Measurements from ENCODE around the gene MUC5AC. TPM values are rescaled to one million over a fixed set of nuclear protein-coding genes. Genes with fewer than 3 reads are reported as not detected.

Gene MUC5AC
- total RNA-seq, 2 donors from 2014 or later: not detected

DNA sequence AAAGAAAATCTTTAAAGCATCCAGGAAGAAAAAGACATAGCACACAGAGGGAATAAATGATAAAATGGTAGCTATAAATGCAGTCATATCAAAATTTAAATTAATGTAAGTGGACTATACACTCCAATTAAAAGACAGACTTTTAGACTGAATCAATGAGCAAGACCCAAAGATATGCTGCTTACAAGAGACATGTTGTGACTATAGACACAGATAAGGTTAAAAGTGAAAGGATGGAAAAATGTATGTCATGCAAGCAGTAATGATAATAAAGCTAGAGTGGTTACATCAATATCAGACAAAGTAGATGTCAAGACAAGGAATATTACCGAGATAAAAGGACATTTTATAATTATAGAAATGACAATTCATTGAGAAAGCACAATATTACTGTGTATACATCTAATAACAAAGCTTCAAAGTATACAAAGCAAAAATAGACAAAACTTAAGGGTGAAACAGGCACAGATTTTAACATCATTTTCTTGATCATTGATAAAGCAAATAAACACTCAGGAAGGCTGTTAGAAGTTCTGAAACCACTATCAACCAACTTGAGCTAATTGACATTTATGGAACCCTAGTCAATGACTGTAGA, 22.8 kb upstream of the MUC5AC start:
- TF ChIP-seq, protein P1, sequence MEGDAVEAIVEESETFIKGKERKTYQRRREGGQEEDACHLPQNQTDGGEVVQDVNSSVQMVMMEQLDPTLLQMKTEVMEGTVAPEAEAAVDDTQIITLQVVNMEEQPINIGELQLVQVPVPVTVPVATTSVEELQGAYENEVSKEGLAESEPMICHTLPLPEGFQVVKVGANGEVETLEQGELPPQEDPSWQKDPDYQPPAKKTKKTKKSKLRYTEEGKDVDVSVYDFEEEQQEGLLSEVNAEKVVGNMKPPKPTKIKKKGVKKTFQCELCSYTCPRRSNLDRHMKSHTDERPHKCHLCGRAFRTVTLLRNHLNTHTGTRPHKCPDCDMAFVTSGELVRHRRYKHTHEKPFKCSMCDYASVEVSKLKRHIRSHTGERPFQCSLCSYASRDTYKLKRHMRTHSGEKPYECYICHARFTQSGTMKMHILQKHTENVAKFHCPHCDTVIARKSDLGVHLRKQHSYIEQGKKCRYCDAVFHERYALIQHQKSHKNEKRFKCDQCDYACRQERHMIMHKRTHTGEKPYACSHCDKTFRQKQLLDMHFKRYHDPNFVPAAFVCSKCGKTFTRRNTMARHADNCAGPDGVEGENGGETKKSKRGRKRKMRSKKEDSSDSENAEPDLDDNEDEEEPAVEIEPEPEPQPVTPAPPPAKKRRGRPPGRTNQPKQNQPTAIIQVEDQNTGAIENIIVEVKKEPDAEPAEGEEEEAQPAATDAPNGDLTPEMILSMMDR (IDR thresholded peaks at IDR 0.05): no peak

DNA sequence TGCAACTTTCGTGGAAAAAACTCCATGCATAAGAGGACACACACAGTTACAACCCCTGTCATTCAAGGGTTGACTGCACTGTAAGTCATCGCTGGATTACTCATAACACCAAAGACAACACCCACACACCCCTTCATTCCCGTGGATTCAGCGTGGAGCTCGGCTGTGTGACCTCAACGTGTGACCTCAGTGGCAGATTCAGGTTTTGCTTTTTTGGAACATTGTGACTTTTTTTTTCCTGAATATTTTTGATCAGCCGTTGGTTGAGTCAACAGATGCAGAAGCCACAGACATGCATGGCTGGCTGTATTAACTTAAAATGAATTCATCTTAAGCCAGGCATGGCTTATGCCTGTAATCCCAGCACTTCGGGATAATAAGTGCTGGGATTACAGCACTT, 19.7 kb upstream of the MUC5AC start:
- Histone ChIP-seq H3K9me3 (peaks cover 0 to 26% of the 10 kb centered on the region in 2 donors), H3K27me3 (no peaks in the 10 kb centered on the region), H3K4me3 (no peak overlapping the region), H3K27ac (no peak overlapping the region), H3K4me1 (no peaks in the 10 kb centered on the region), H3K36me3 (no peaks in the 10 kb centered on the region)
- TF ChIP-seq, protein P1 (IDR thresholded peaks at IDR 0.05): no peak
- DNase-seq (ENCODE audit: low spot score): no peak

More for the DNA sequence above, 22.8 kb upstream of the MUC5AC start:
- DNase-seq (ENCODE audit: low spot score): no peak
- Histone ChIP-seq H3K4me1 (no peaks in the 10 kb centered on the region), H3K27ac (no peak overlapping the region), H3K9me3 (peaks cover 0 to 15% of the 10 kb centered on the region in 2 donors), H3K4me3 (no peak overlapping the region), H3K27me3 (no peaks in the 10 kb centered on the region), H3K36me3 (no peaks in the 10 kb centered on the region)

DNA sequence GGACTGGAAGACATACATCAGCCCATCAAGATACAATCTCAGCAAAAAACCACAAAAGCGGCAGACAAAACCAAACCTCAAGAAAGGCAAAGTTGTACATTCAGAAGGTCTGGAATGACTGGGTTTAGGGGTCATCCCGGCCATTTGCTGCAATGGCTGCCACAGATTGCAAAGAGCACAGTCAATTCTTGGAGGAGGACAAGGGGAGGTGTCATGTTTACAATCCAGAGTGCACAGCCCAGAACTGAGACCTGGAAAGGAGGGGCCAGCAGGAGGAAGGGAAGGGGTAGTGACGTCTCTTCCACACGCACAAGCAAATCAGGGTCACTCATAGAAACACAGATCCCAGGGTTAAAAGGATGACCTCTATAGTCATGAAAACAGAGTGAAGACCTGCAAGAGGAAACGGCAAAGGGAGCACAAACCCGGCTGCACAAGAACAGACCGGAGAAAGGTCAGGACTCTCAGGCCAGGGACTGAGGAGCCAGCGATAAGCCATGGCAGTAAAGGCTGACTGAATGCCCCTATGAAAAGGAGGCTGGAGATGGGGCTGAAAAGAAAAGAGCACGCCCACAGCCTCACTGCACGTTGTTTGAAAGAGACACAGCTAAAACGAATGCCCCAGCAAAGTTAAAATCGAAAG, 18.2 kb upstream of the MUC5AC start:
- H3K4me1 ChIP-seq: no peaks in the 10 kb centered on the region
- no peak for DNase-seq (ENCODE audit: low spot score)
- TF ChIP-seq, protein P1 (IDR thresholded peaks at IDR 0.05): no peak
- H3K4me3 ChIP-seq: no peak overlapping the region
- H3K9me3 ChIP-seq: peaks cover 0 to 34% of the 10 kb centered on the region in 2 donors
- H3K36me3 ChIP-seq: no peaks in the 10 kb centered on the region
- no peaks in the 10 kb centered on the region for H3K27me3 ChIP-seq
- H3K27ac ChIP-seq: no peak overlapping the region

DNA sequence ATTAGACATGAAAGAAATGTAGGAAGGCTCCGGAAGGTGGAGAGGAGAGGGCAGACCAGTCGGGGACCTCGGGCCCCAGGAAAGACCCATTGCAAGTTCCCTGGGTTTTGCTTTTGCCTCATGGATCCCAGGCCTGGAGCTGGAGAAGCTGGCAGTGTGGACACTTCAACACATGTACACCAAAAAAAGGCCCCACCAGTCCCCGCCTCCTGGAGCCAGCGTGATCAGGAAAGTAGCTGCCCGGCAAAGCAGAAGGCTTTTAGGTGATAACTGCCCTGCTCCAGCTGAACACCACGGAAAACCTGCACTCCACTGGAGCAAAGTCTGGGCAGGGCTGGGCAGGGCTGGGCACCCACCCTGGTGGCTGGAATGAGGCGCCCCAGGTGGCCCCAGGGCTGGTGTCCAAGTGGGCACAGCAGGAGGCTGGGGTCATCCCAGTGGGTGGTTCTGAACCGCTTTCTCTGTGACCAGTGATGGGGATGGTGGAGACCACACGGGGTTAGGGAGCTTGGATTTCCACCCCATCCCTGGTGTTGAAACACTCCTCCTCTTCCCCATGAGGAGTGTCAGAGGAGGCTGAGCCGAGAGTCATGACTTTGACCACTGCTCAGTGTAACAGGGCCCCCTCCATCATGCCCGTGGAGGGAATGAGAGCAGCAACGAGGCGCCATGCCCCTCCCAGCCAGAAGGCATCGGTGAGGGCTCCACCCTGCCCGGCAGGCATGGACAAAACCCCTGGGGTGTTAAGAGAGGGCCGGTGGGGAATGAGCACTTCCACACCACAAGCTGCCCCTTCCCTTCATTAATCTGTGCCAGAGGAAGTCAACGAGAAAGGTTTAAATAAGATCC, 16.9 kb upstream of the MUC5AC start:
- H3K36me3 ChIP-seq: no peaks in the 10 kb centered on the region
- H3K4me1 ChIP-seq: no peaks in the 10 kb centered on the region
- no peak for DNase-seq (ENCODE audit: low spot score)
- H3K27ac ChIP-seq: no peak overlapping the region
- no peak overlapping the region for H3K4me3 ChIP-seq
- TF ChIP-seq, protein P1 (IDR thresholded peaks at IDR 0.05): no peak
- no peaks in the 10 kb centered on the region for H3K27me3 ChIP-seq
- H3K9me3 ChIP-seq: peaks cover 0 to 24% of the 10 kb centered on the region in 2 donors

DNA sequence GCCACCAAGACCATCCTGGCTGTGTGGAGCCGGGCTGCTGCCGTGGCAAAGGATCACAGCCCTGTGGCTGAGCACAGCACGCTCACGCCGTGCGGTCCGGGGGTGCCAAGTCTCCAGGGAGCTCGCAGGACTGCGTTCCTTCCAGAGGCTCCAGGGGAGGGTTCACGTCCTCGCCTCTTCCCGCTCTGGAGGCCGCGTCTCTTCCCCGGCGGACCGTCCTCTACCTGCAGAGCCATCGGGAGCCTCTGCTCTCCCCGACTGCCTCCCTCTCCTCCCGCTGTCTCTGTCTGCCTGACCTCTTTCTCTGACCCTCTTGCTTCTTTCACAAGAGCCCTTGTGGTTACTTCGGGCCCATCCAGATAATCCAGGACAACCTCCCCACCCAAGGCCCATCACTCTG, 11.4 kb upstream of the MUC5AC start:
- TF ChIP-seq, protein P1 (IDR thresholded peaks at IDR 0.05): no peak
- H3K36me3 ChIP-seq: no peaks in the 10 kb centered on the region
- DNase-seq (ENCODE audit: low spot score): no peak
- no peak overlapping the region for H3K27ac ChIP-seq
- peaks cover 0 to 6% of the 10 kb centered on the region in 2 donors for H3K4me1 ChIP-seq
- H3K27me3 ChIP-seq: no peaks in the 10 kb centered on the region
- no peak overlapping the region for H3K4me3 ChIP-seq
- H3K9me3 ChIP-seq: peaks cover 0 to 24% of the 10 kb centered on the region in 2 donors

All from right atrium auricular region (tissue), 2 donors.